HCT116 (cell line): ENCODE data around the gene NDUFAF5. TPM values are rescaled to one million over a fixed set of nuclear protein-coding genes. Genes with fewer than 3 reads are reported as not detected.

Experiments used
- ATAC-seq: fragments of 200-7000 bp; cut with Tn5 transposase; 2 replicates; pipeline ENCODE4 v1.9.1; 2020; ENCODE audit warnings: mild to moderate bottlenecking, moderate library complexity
- BruUV-seq: library from RNA; stranded (reverse); fragments of 400-500 nt; replicated peaks from 2 replicates; lab custom pipeline; 2021; lab: Mats Ljungman, UMichigan
- CTCF ChIA-PET: fragments of 300-600 bp; sonication (Branson Sonifier 250); formaldehyde crosslinking; loops from one replicate; lab custom pipeline; 2021; ENCODE audit warnings: antibody characterized with exemption; lab: Charles Lee
- POLR2A ChIA-PET: fragments of 300-600, 350-600 bp; sonication (Branson Sonifier 250); formaldehyde crosslinking; loops from one replicate; lab custom pipeline; 2021; ENCODE audit warnings: antibody characterized with exemption; lab: Charles Lee
- RAD21 ChIA-PET, 2 experiments: fragments of 300-600 bp; sonication (Branson Sonifier 250); formaldehyde crosslinking; loops; one replicate each; lab custom pipeline; 2023; ENCODE audit warnings: low total read pairs in 2 of 2; ENCODE audit not compliant: uncharacterized antibody in 2 of 2, unreplicated experiment in 2 of 2, low non-redundant PET in 1 of 2; lab: Charles Lee
- DNase-seq: peaks from one replicate; pipeline ENCODE4 v3.0.0-alpha.2; 2010; ENCODE audit warnings: low read depth, low spot score
- H2AFZ ChIP-seq: fragments of 200-600 bp; shearing (Covaris generic), sonication (generic); 2 replicates; pipeline ENCODE4 v1.6.1; 2017; ENCODE audit warnings: low read depth, mixed run types, mixed read lengths, antibody characterized with exemption, low read length; ENCODE audit not compliant: poor library complexity, severe bottlenecking
- H3K27ac ChIP-seq: 2 replicates; pipeline ENCODE4 v1.5.1; 2012; ENCODE audit warnings: low read depth, low read length
- H3K27me3 ChIP-seq: fragments of 200-600 bp; sonication (generic); 2 replicates; pipeline ENCODE4 v1.6.1; 2016; ENCODE audit warnings: mixed run types, low read length, mixed read lengths; ENCODE audit not compliant: insufficient read depth
- H3K36me3 ChIP-seq, 2 experiments: fragments of 200-500 bp in 1 of 2; fragments of 200-600 bp in 1 of 2; sonication (Bioruptor generic) in 1 of 2; sonication (generic) in 1 of 2; 2 replicates each; pipeline versions ENCODE4 v1.5.1 to v1.6.1; 2014 to 2016; ENCODE audit warnings: low read length in 2 of 2, inconsistent platforms in 1 of 2, mixed read lengths in 1 of 2, mixed run types in 1 of 2; ENCODE audit not compliant: insufficient read depth in 2 of 2, control insufficient read depth in 1 of 2
- H3K4me1 ChIP-seq, 2 experiments: fragments of 200-600 bp in 1 of 2; sonication (generic) in 1 of 2; 2 replicates each; pipeline versions ENCODE4 v1.5.1 to v1.6.1; 2012 to 2017; ENCODE audit warnings: low read length in 2 of 2, inconsistent platforms in 1 of 2, mild to moderate bottlenecking in 1 of 2, mixed read lengths in 1 of 2, mixed run types in 1 of 2, moderate library complexity in 1 of 2; ENCODE audit not compliant: insufficient read depth in 2 of 2, control insufficient read depth in 1 of 2
- H3K4me2 ChIP-seq: fragments of 200-600 bp; sonication (generic); 2 replicates; pipeline ENCODE4 v1.6.1; 2017; ENCODE audit warnings: mixed run types, low read length, mixed read lengths
- H3K4me3 ChIP-seq, 2 experiments: fragments of 200-600 bp in 1 of 2; sonication (generic) in 1 of 2; replicated peaks in 1 of 2; 2 replicates each; pipeline ENCODE4 v1.5.1; 2011 to 2016; ENCODE audit warnings: low read length in 2 of 2, control low read depth in 1 of 2, low read depth in 1 of 2, mild to moderate bottlenecking in 1 of 2, mixed read lengths in 1 of 2, mixed run types in 1 of 2
- H3K79me2 ChIP-seq: fragments of 200-600 bp; sonication (generic); 2 replicates; pipeline ENCODE4 v1.6.1; 2017; ENCODE audit warnings: mild to moderate bottlenecking, mixed run types, low read length, moderate library complexity, mixed read lengths; ENCODE audit not compliant: insufficient read depth
- H3K9ac ChIP-seq: fragments of 200-600 bp; sonication (generic); 2 replicates; pipeline ENCODE4 v1.6.1; 2016; ENCODE audit warnings: low read length, mixed read lengths
- H3K9me2 ChIP-seq: fragments of 200-600 bp; sonication (generic), shearing (Covaris generic); 2 replicates; pipeline ENCODE4 v1.6.1; 2017; ENCODE audit warnings: mixed run types, mild to moderate bottlenecking, moderate library complexity; ENCODE audit not compliant: insufficient read depth
- H3K9me3 ChIP-seq, 2 experiments: fragments of 200-500 bp in 1 of 2; fragments of 200-600 bp in 1 of 2; sonication (Bioruptor generic) in 1 of 2; sonication (generic) in 1 of 2; 2 replicates each; pipeline ENCODE4 v1.6.1; 2014 to 2017; ENCODE audit warnings: low read length in 2 of 2, mixed read lengths in 2 of 2, inconsistent platforms in 1 of 2, low read depth in 1 of 2, mild to moderate bottlenecking in 1 of 2, mixed run types in 1 of 2, moderate library complexity in 1 of 2; ENCODE audit not compliant: control insufficient read depth in 1 of 2, insufficient read depth in 1 of 2
- H4K20me1 ChIP-seq: fragments of 200-600 bp; sonication (generic), shearing (Covaris generic); 2 replicates; pipeline ENCODE4 v1.6.1; 2017; ENCODE audit warnings: mixed run types, mild to moderate bottlenecking, moderate library complexity; ENCODE audit not compliant: insufficient read depth
- CEBPB ChIP-seq: IDR thresholded peaks from 2 replicates; pipeline ENCODE4 v1.6.1; 2012; ENCODE audit warnings: low read depth
- EGR1 ChIP-seq: IDR thresholded peaks from 2 replicates; pipeline ENCODE4 v1.6.1; 2012; ENCODE audit warnings: low read depth
- ELF1 ChIP-seq: IDR thresholded peaks from 2 replicates; pipeline ENCODE4 v1.6.1; 2012; ENCODE audit warnings: low read depth, borderline replicate concordance
- EZH2 ChIP-seq: fragments of 200-600 bp; sonication (generic); IDR thresholded peaks from 2 replicates; pipeline ENCODE4 v1.6.1; 2017; ENCODE audit warnings: antibody characterized with exemption, mixed run types
- EZH2phosphoT487 ChIP-seq: fragments of 200-600 bp; IDR thresholded peaks from 2 replicates; pipeline ENCODE4 v1.6.1; 2018; ENCODE audit warnings: antibody characterized with exemption, borderline replicate concordance
- JUND ChIP-seq: IDR thresholded peaks from 2 replicates; pipeline ENCODE4 v1.6.1; 2012
- POLR2A ChIP-seq: IDR thresholded peaks from 2 replicates; pipeline ENCODE4 v1.7.0; 2011; ENCODE audit warnings: borderline replicate concordance; ENCODE audit not compliant: insufficient read depth, insufficient read length; ENCODE audit errors: extremely low read depth
- SP1 ChIP-seq: IDR thresholded peaks from 2 replicates; pipeline ENCODE4 v1.6.1; 2012; ENCODE audit warnings: low read depth
- TCF7L2 ChIP-seq: IDR thresholded peaks from 2 replicates; pipeline ENCODE4 v1.7.0; 2011; ENCODE audit warnings: borderline replicate concordance, inconsistent platforms; ENCODE audit not compliant: insufficient read depth, insufficient read length; ENCODE audit errors: extremely low read depth
- YY1 ChIP-seq: IDR thresholded peaks from 2 replicates; pipeline ENCODE4 v1.6.1; 2011; ENCODE audit warnings: low read length, low read depth, moderate library complexity, mild to moderate bottlenecking; ENCODE audit not compliant: insufficient replicate concordance; ENCODE audit errors: extremely low read depth
- ZFX ChIP-seq: fragments of 450-650 bp; IDR thresholded peaks from 2 replicates; pipeline ENCODE4 v1.6.1; 2017
- intact Hi-C: fragments of 100-400 bp; cut with micrococcal nuclease; formaldehyde crosslinking; loops from 2 replicates; pipeline ENCODE4 v1.10.0; 2022
- total RNA-seq: library from RNA; stranded (reverse); gene quantifications from one replicate; pipeline ENCODE4 v1.2.1, GENCODE V29; 2021; ENCODE audit not compliant: unreplicated experiment
- TF ChIP-seq, protein P1 (sequence below): IDR thresholded peaks from 2 replicates; pipeline ENCODE4 v1.6.1; 2012
- TF ChIP-seq, protein P2 (sequence below): IDR thresholded peaks from 2 replicates; pipeline ENCODE4 v1.6.1; 2011; ENCODE audit warnings: mild to moderate bottlenecking, low read length, moderate library complexity; ENCODE audit not compliant: insufficient replicate concordance; ENCODE audit errors: extremely low read depth
- TF ChIP-seq, protein P3 (sequence below): IDR thresholded peaks from 2 replicates; pipeline ENCODE4 v1.6.1; 2012; ENCODE audit warnings: low read depth

The NDUFAF5 gene
- total RNA-seq, 1 experiment from 2014 or later = 30.8 TPM

DNA sequence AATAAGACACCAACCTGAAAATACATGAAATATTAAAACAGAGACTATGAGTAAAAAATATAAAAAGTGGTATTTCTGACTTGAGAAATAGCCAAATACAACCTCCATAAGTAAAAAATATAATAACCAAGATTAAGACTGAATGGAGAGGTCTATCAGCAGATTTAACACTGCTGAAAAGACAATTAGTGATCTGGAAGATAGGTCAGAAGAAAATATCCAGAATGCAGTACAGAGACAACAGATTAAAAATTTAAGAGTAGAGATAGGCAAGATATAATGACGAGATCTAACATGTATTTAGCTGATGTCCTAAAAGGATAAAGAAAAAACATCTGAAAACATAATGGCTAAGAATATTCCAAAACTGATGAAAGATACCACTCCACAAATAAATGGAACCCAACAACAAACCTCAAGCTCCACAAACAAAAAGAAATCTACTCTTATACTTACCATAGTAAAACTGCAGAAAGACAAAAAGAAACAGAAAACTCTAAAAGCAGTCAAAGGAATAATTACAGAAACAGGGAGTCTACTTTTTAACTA lies 18.9 kb upstream of the NDUFAF5 start:
- CTCF ChIA-PET = no interaction called here
- H4K20me1 ChIP-seq = peaks cover 12% of the 10 kb centered on the region; the same call in 1 of the 2 replicates
- TF ChIP-seq ZFX (no peak), CEBPB (no peak), YY1 (no peak), EGR1 (no peak), SP1 (no peak), ELF1 (no peak), JUND (no peak)
- TF ChIP-seq, protein P1, sequence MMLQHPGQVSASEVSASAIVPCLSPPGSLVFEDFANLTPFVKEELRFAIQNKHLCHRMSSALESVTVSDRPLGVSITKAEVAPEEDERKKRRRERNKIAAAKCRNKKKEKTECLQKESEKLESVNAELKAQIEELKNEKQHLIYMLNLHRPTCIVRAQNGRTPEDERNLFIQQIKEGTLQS = no peak
- H3K9ac ChIP-seq = no peak overlapping the region
- H3K9me2 ChIP-seq = no peaks in the 10 kb centered on the region
- intact Hi-C loops = no loop called here
- no peak overlapping the region for H3K4me3 ChIP-seq
- peaks cover 33% of the 10 kb centered on the region for H3K79me2 ChIP-seq
- no peak overlapping the region for H2AFZ ChIP-seq
- H3K27me3 ChIP-seq = no peaks in the 10 kb centered on the region
- no peak overlapping the region for H3K4me2 ChIP-seq
- H3K27ac ChIP-seq = no peak overlapping the region
- no peaks in the 10 kb centered on the region for H3K9me3 ChIP-seq
- POLR2A ChIA-PET = no interaction called here
- RAD21 ChIA-PET = no interaction called here
- BruUV-seq = no TSS peak
- H3K4me1 ChIP-seq = no peaks in the 10 kb centered on the region
- DNase-seq = no peak
- peaks cover 58 to 69% of the 10 kb centered on the region in 2 experiments for H3K36me3 ChIP-seq
- no peak for ATAC-seq

DNA sequence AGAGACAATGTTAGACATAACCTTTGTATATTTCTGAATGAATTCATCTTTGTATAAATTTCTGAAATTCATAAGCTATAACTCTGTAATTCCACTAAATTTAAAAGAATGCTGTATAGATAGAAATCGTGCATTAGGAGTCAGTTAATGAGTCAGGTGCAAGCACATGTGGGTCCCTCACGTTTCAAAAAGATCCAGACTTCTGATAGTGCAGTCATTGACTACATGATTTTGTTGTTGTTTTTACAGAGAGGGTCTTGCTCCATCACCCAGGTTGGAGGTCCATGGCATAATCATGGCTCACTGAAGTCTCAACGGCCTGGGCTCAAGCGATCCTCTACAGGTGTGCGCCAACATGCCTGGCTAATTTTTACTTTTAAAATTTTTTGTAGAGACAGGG lies 14.7 kb upstream of the NDUFAF5 start:
- intact Hi-C loops = loop anchor here (5.0 kb wide), 3 partner anchors 313 to 653 kb away; no protein-coding TSS in a partner anchor
- Histone ChIP-seq H2AFZ (no peak overlapping the region), H3K9me2 (no peaks in the 10 kb centered on the region), H4K20me1 (0 out of 2 replicates have a peak, but pooled peaks cover 5% of the 10 kb centered on the region), H3K9me3 (no peaks in the 10 kb centered on the region), H3K4me3 (no peak overlapping the region), H3K27me3 (no peaks in the 10 kb centered on the region), H3K9ac (no peak overlapping the region), H3K4me1 (no peaks in the 10 kb centered on the region), H3K4me2 (no peak overlapping the region), H3K27ac (no peak overlapping the region), H3K79me2 (peaks cover 34% of the 10 kb centered on the region), H3K36me3 (peaks cover 60 to 77% of the 10 kb centered on the region in 2 experiments)
- no TSS peak for BruUV-seq
- CTCF ChIA-PET = interaction anchor here (2.5 to 3.6 kb wide), 2 partner anchors 15 to 18 kb away, joined by 13 to 23 read pairs; partner anchors contain the start of genes ESF1 and NDUFAF5
- RAD21 ChIA-PET = no interaction called here
- ATAC-seq (no peak), DNase-seq (no peak)
- POLR2A ChIA-PET = no interaction called here
- TF ChIP-seq ELF1 (no peak), EZH2phosphoT487 (no peak), POLR2A (no peak), EZH2 (no peak), TCF7L2 (no peak), JUND (no peak), ZFX (no peak)
- TF ChIP-seq, protein P2, sequence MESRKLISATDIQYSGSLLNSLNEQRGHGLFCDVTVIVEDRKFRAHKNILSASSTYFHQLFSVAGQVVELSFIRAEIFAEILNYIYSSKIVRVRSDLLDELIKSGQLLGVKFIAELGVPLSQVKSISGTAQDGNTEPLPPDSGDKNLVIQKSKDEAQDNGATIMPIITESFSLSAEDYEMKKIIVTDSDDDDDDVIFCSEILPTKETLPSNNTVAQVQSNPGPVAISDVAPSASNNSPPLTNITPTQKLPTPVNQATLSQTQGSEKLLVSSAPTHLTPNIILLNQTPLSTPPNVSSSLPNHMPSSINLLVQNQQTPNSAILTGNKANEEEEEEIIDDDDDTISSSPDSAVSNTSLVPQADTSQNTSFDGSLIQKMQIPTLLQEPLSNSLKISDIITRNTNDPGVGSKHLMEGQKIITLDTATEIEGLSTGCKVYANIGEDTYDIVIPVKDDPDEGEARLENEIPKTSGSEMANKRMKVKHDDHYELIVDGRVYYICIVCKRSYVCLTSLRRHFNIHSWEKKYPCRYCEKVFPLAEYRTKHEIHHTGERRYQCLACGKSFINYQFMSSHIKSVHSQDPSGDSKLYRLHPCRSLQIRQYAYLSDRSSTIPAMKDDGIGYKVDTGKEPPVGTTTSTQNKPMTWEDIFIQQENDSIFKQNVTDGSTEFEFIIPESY = no peak
- TF ChIP-seq, protein P3, sequence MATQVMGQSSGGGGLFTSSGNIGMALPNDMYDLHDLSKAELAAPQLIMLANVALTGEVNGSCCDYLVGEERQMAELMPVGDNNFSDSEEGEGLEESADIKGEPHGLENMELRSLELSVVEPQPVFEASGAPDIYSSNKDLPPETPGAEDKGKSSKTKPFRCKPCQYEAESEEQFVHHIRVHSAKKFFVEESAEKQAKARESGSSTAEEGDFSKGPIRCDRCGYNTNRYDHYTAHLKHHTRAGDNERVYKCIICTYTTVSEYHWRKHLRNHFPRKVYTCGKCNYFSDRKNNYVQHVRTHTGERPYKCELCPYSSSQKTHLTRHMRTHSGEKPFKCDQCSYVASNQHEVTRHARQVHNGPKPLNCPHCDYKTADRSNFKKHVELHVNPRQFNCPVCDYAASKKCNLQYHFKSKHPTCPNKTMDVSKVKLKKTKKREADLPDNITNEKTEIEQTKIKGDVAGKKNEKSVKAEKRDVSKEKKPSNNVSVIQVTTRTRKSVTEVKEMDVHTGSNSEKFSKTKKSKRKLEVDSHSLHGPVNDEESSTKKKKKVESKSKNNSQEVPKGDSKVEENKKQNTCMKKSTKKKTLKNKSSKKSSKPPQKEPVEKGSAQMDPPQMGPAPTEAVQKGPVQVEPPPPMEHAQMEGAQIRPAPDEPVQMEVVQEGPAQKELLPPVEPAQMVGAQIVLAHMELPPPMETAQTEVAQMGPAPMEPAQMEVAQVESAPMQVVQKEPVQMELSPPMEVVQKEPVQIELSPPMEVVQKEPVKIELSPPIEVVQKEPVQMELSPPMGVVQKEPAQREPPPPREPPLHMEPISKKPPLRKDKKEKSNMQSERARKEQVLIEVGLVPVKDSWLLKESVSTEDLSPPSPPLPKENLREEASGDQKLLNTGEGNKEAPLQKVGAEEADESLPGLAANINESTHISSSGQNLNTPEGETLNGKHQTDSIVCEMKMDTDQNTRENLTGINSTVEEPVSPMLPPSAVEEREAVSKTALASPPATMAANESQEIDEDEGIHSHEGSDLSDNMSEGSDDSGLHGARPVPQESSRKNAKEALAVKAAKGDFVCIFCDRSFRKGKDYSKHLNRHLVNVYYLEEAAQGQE = no peak
- TF ChIP-seq, protein P1 = no peak
